Activated CD4-positive, CD25-positive, alpha-beta regulatory T cell treated with anti-CD3 and anti-CD28 coated beads, Interleukin-2, amount 50 U/mL, for 24 hours (primary cell): ENCODE data around the gene NAGK.
"Not testable (repeated sequence)": the region's sequence is repeated elsewhere in the genome, so short reads cannot be mapped to it uniquely, and the experiment has no call there.

Source experiments
- ATAC-seq, 2 donors: fragments of 150-1000 bp; cut with Tn5 transposase; one replicate each; pipeline ENCODE4 v1.10.0; 2021; ENCODE audit warnings: mild to moderate bottlenecking in 1 of 2, moderate library complexity in 1 of 2

The NAGK gene

DNA sequence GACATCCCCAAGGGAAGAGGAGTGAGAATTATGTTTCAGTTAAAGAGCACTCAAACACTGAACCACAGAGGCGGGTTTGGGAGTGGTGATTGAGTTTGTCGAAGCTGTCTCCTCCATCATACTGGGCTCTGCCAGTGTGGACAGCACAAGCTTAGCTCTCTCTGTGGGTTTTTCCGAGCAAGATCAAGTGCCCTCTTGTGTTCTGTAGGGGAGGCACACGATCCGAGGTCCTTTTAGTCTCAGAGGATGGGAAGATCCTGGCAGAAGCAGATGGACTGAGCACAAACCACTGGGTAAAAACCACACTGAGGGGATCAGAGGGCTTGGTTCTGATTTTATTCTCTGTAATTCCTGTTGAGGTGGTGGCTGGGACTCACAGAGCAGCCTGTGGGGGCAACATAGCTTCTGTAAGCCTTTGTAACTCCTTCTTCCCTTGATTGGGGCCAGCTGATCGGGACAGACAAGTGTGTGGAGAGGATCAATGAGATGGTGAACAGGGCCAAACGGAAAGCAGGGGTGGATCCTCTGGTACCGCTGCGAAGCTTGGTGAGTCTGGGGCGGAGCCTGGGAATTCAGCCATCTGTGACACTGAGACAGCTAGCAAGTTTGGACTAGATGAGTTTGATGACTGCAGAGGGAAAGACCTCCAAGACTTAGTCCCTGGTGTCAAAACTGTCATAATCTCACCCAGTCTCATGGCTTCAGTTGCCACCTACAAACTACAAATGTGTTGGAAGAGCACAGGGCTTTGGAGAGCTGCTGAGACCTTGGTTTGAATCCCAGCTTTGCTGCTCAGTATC, 2.0 kb downstream of the NAGK start:
- no peak for ATAC-seq

DNA sequence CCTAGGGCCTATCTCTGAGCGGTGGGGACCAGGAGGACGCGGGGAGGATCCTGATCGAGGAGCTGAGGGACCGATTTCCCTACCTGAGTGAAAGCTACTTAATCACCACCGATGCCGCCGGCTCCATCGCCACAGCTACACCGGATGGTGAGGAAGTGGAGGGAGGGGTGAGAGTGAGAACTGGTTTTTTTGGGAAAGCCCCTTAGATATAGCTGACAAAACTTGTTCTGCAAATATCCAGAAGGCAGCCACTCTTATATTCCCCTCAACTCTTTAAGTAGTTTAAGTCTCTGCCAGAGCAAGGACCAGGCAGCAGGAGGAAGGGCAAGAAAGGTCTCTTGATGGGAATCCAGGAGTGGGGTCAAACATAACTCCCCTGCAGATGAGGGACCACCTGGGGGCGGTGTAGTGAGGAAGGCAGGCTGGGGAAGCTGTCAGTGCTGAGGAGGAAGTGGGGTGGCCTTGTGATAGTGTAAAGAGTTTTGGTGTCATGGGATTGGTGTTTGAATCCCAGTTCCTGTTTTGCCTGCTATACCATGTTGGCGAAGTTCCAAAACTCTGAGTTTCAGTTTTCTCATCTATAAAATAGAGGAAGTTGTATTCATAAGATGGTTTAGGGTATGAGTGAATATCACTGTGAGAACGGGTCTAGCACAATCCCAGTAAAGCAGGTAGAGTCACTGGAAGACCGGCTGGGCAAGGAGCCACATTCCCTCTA, 3.4 kb downstream of the NAGK start:
- ATAC-seq = peak; percentile 18 to 21

DNA sequence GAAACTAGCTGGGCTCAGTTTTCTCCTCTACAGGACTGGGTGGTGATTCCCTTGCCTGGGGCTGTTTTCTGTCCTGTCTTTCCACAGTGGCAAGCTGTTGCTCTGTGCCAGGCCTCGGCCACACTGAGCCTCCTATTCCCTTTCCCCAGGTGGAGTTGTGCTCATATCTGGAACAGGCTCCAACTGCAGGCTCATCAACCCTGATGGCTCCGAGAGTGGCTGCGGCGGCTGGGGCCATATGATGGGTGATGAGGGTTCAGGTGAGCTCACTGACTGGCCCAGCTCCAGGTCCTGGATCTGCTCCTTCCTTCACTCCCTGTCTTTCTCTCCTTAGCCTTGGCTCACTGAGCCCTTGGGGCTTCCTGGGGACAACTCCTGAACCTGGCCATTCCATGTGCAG, 4.0 kb downstream of the NAGK start:
- ATAC-seq = no peak

DNA sequence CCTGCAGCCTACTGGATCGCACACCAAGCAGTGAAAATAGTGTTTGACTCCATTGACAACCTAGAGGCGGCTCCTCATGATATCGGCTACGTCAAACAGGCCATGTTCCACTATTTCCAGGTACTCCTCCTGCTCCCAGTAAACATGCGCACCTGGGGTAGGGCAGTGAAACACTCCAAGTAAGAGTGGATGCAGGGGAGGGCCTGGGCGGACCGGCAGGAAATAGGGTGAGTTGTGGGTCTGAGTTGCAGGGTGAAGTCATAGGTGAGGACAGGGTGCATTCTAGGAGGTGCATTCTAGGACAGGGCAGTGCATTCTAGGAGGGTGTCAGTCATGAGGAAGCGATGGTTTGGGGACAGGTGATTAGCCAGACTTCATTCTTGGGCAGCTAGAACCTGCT, 5.0 kb downstream of the NAGK start:
- ATAC-seq = no peak

DNA sequence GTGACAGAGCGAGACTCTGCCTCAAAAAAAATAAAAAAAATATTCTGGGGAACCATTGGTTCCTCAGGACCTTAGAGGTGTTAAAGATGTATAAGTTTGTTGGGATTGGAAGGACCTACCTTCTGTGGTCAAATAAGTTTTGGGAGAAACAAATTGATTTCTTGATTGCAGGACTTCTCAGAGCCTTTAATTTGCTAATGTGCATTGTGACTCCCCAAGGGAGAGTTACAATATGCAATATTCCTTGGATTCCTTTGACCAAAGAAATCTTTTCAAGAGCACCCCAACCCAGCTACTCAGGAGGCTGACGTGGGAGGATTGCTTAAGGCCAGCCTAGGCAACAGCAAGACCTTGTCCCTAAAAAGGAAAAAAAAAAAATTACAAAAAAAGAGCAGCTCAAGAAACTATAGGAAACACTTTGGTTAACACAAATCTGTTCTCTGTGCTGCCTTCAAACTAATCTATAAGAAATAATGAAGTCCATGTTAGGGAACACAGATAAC, 6.5 kb downstream of the NAGK start:
- ATAC-seq = no peak

DNA sequence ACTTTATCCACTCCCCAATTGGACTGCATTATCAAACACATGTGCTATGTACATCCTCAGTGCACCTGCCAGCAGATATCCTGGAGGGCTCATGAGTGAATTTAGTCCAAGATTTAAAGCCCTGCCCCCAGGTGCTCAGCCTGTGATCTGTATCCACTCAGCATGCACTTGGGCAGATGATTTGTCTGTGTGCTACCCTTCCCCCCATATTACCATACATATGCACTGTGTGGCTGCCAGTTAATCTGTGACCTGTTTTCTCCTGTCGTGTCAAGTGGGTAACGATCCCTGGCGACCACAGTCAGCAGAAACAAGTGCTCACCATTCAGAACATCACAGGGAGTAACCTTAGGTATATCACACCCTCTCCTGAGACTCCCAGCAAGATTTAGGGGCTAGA, 10.2 kb downstream of the NAGK start:
- ATAC-seq = no peak

DNA sequence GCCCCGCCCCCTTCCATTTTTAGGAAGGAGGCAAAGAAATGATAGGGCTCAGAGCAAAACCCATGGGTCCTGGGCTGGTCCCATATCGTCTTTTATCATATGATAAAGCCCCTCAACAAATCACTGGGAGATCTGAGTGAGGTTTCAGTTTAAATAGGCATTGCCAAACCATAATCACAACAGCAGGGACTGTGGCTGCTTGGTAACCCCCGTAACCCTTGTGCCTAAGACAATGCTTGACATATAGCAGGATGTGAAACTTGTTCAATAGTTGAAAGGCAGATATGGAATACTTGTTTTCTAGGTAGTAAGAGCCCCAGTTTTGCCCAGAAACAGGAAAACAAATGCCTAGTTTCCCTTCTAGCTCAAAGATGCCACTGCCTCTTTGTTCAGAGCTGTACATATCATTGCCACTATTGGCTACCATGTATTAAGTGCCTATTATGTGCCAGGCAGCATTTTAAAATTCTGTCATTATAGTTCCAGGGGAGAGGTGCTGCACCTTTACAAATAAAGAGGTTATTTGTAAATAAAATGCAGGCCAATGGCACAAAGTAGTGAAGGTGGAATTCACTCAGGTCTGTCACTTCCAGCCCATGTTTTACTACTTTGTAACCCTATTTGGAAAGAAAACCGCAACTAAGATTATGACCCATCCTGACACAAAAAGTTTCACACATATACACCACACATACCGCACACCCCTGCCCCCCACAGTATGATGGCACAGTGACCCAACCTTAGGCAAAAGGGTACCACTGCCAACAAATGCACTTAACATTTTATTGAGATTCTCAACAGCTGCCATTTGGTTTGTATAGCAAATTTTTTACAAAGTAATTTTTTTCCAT, 14.2 kb downstream of the NAGK start:
- peak; percentile 71 to 85 for ATAC-seq

DNA sequence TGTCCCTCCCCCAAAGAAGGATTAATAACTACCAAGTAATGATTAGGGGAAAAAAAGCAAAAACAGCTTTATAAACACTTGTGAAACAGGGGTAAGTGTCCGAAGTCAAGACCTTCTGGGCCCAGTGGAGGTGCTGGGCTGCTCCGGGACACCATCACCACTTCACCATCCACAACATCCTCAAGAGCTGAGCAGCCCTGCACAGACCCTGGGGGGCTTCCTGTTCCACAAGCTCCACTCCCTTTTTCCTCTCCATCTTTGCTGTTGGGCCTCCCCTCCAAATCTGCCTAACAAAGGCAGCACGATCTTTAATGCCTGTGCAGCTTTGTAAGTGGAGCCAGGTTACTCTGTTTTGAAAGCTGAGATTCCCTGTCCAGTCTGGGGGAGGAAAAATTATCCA, 14.8 kb downstream of the NAGK start:
- not testable (repeated sequence) for ATAC-seq

DNA sequence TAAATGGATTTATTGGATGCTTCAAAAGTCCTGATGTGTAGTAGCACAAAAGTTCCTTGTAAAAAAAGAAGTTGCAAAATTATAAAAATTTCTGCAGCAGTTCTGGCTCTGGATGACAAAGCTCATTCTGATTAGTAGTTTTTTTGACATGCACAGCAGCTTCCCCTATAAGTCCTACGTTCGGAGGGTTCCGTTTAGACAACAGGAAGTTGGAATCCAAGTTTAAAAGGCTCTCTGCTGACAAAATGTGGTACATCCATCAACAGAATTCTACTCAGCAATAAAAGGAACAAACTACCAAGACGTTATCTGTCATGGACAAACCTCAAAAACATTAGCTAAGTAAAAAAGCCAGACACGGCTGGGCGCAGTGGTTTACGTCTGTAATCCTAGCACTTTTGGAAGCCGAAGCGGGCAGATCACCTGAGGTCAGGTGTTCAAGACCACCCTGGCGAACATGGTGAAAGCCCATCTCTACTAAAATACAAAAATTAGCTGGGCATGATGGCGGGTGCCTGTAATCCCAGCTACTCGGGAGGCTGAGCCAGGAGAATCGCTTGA, 15.4 kb downstream of the NAGK start:
- not testable (repeated sequence) for ATAC-seq

DNA sequence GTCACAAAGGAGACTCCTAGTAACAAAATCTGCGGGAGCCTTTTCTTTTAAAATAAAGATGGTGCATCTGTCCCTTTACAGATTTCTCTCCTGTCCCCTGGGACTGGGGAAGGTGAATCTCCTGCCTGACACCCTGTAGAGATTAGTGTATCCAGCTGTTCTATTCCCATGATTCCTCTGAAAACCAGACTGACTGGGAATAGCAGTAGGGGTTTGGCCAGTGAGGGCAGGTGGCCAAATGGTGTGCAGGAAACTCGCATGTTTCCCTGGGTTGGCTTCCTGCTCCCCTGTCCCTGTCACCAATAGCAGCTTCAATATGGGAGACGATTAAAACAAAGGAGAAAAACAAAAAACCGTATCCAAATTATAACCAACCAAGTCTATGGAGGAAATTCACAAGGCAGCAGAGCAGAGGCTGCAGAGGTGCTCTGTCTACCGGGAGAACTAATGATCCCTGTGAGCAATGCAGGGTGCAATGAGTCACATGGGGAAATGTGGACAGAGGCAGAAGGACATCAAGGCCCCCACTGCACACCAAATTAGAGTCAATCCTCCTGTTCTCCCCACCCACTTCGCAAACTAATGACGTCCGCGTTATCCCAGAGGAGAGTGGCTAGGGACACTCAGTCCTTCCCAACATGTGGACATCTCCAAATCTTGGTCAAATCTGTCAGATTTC, 17.0 kb downstream of the NAGK start:
- not testable (repeated sequence) for ATAC-seq

DNA sequence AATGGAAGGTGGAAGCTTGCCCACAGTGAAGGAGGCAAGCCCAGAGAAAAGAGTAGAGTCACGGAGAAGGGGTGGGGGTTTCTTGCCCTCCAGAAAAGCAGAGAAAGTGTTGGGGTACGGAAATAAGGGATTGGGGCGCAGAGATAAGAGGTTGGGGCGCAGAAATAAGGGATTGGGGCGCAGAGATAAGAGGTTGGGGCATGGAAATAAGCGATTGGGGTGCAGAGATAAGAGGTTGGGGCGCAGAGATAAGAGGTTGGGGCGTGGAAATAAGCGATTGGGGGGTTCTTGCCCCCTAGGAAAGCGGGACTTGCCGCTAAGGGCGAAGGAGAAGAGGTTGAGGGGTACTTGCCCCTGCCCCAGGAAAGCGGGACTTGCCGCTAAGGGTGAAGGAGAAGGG, 21.0 kb downstream of the NAGK start:
- not testable (repeated sequence) for ATAC-seq

DNA sequence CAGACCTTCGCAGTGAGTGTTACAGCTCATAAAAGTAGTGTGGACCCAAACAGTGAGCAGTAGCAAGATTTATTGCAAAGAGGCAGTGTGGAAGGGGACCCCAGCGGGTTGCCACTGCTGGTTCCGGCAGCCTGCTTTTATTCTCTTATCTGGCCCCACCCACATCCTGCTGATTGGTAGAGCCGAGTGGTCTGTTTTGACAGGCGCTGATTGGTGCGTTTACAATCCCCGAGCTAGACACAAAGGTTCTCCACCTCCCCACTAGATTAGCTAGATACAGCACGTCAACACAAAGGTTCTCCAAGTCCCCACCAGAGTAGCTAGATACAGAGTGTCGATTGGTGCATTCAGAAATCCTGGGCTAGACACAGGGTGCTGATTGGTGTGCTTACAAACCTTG, 23.4 kb downstream of the NAGK start:
- ATAC-seq = not testable (repeated sequence)

DNA sequence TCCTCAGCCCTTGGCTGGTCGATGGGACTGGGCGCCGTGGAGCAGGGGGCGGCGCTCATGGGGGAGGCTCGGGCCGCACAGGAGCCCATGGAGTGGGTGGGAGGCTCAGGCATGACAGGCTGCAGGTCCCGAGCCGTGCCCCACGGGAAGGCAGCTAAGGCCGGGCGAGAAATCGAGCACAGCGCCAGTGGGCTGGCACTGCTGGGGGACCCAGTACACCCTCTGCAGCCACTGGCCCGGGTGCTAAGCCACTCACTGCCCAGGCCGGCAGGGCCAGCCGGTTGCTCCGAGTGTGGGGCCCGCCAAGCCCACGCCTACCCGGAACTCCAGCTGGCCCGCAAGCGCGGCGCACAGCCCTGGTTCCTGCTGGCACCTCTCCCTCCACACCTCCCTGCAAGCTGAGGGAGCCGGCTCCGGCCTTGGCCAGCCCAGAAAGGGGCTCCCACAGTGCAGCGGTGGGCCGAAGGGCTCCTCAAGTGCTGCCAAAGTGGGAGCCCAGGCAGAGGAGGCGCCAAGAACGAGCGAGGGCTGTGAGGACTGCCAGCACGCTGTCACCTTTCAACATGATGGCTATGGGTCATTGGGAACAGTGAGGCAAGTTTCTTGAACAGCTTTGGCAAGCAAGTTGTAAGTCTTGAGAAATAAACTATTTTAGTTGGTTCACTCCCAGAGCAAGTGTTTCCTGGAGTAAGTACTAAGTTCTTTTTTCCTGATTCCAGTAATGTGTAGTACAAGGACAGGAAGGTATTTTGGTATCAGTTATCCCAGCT, 24.2 kb downstream of the NAGK start:
- ATAC-seq = not testable (repeated sequence)

DNA sequence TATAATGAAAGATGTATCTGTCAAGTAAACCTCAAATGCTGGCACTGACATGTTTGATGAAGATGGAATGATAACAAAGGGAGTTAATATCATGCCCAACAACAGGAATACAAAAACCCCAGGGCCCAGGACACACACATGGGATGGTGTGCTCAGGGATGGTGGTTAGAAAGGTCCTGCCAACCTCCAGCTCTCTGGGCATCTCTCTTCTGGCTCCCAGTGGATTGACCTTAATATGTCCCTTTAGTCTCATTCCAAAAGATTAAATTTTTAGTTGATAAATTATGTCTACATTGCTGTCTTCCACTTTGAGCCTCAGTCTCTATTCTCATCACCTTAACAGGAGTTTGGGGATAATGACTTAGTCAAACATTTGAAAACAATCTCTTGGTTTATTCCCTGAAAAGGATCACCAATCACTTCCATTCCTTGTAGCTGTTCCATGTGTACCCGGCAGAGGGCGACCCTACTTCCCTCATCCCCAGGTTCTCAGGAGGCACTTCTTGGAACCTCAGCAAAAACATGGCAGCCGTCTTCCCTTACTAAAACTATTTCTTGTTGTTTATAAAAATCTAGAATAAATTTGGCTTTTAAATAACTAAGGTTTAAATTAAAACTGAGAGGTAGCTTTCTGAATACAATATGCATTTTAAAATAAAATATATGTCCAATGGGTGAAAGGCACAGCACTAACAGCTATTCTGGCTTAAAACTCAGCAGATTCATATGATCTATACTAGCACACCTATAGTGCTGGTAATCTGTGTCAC, 31.9 kb downstream of the NAGK start:
- no peak for ATAC-seq

DNA sequence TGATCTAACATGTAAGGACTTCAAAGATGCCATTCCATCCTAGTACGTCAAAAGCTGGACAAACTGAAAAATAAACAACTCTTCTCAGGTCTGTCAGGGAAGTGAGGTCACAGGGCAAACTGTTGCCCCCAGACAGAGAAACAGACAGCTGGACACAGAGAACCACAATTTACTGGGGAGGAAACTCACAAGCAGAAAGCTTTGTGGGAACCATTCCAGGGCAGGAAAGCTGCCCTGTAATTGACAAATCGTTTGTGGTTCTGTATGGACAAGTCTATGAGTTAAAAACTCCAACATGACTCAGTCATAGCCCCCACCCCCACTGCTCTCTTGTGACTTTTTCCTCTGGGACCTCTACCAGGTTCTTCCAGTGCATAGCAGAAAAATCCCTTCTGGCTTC, 33.2 kb downstream of the NAGK start:
- ATAC-seq = no peak

DNA sequence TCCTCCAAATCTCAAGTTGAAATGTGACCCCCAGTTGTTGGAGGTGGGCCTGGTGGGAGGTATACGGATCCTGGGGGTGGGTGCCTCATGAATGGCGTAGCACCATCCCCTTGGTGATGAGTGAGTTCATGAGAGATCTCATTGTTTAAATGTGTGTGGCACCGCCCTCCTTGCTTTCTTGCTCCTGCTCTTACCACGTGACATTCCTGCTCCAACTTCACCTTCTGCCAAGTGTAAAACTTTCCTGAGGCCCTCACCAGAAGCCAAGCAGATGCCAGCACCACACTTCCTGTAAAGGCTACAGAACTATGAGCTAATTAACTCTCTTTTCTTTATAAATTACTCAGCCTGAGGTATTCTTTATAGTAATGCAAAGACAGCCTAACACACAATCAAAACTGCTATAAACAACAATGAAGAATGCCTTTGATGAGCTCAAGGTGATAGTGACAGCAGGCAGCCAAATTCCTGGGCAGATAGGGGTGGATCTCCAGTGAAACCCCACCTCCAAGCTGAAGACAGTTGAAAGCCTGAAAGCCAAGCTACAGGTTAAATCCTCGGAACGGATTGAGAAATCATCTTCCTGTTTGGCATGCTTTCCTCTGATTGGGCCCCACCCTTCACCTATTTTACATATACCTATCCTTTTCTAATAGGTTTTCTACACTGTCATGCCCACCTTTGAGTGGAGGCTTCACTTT, 34.7 kb downstream of the NAGK start:
- ATAC-seq = no peak

DNA sequence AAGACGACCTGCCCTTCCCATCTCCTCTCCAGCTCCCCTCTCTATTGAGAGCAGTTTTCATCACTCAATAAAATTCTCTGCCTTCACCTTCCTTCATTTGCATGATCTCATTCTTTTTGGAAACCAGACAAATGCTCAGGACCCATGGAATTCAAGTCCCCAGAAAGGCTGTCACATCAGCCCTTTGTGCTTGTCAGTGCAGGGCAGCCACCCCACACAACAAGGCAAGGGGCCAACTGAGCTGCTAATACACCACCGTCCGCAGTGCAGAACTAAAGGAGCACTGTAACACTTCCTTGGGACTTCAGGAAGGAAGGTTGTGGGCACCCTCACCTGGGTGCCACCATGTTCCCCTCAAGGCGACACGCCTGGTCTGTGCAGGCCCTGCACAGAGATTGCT, 35.4 kb downstream of the NAGK start:
- no peak for ATAC-seq

DNA sequence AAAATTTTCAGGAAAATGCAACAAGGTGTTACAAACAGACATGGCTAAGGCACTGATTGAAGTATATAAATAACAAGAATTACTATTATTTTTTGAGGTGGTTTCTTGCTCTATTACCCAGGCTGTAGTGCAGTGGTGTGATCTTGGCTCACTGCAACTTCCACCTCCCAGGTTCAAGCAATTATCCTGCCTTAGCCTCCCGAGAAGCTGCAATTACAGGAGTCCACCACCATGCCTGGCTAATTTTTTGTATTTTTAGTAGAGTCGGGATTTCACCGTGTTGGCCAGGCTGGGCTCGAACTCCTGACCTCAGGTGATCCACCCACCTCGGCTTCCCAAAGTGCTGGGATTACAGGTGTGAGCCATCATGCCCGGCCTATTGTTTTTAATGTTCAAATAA, 38.0 kb downstream of the NAGK start:
- not testable (repeated sequence) for ATAC-seq

DNA sequence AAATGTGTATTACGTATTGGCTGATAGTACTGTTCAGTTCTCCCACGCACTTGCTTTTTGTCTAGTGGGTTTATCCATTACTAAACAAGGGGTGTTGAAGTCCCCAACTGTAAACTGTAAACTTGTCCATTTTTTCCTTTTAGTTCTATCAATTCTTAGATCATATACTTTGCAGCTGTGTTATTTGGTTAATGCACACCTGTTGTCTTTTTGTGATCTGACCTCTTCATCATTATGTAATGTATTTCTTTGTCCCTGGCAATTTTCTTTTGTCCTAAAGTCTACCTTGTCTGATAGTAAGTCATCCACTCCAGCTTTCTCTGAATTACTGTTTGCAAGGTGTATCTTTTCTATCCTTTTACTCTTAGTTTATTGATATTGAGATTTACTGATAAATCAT, 39.6 kb downstream of the NAGK start:
- ATAC-seq = no peak

DNA sequence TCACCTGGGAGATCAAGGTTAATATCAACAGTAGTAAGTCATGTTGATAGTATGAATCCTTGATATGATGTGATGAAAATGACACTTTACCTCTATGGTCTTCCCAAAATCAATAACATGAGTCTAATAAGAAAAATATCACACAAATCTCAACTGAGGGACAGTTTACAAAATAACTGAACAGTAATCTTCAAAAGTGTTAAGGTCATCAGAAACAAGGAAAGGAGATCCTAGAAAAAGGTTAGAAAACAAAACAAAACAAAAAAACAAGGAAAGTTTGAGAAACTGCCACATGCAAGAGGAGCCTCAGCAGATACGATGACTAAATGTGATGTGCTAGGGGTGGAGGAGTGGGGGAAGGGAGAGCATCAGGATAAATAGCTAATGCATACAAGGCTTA, 45.4 kb downstream of the NAGK start:
- no peak for ATAC-seq
